GM20431 (cell line): ENCODE results near the gene NR6A1.

ENCODE experiments used
- in situ Hi-C: fragments of 300-500 bp; cut with MseI, MboI; formaldehyde crosslinking; loops from one replicate; pipeline ENCODE4 v1.15.0; 2020; ENCODE audit warnings: low sequenced_read_pairs; ENCODE audit not compliant: unreplicated experiment

Gene NR6A1

DNA sequence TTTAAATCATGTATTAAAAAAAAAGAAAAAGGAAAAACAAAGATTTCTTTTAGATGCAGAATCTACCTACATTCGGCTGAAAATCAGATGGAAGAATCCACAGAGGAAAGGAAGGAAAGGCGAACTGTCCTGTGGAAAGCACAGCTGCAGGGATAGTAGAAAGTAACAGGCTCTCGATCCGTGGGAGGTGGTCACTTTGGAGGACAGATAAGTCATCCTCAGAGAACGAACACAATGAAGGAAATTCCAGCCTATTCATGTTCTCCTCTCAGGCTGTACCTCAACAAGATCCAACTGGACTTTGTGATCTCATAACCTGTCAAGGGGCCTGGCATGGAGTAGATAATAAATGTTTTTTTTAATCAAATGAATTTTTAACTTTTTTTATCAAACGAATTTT lies 72.8 kb downstream of the NR6A1 start:
- in situ Hi-C loops = no loop called here

DNA sequence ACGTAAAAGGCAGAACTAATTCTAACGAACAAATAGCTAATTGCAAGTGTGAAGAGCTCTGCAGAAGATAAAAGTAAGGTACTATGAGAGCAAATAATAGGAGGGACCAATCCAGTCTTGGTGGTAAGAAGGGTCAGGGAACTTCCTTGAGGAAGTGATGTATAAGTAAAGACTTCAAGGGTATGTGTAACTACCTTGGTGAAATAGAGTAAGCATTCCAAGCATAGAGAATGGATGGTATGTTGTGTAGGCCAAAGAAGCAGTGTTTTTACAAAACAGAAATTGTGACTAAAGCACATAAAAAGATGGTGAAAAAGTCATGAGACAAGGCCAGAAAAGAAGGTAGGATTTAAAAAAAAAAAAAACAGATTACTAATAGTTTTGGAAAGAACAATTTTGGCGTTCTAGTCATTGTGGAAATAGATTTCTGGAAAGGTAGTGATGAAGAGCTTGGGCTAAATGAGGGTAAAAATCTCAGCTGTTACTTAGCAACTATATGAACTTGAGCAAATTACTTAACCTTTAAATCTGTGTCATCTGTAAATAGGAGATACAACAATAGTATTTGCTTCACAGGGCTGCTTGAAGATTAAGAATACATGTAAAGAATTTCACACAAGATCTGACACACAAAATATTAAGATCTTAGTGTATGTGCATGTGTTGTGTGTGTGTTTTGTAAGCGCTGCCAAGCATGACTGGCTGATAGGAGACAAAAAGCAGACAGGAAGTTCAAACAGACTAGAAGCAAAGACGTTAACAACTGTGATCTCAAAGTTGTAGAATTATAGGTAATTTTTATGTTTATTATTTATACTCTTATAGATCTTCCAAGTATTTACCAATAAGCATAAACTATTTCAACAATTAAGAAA lies 73.5 kb downstream of the NR6A1 start:
- in situ Hi-C loops = no loop called here

DNA sequence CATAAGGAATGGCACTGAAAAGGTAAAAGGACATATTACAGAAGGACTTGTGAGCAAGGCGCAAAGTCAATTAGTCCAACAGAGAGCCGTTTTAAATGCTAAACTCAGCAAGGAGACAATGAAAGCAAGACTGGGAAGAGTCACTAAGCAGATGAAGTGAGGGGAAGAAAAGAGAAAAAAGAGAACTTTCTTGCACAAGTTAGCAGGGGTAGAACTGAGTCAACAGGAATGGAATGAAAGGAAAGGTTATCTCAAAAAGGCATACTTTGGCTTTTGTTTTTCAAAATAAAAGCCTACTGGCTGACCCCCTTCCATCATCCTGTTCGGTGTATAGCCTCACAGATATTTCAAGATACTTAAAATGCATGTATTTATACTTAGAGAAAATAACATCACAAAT lies 75.0 kb downstream of the NR6A1 start:
- in situ Hi-C loops = no loop called here

DNA sequence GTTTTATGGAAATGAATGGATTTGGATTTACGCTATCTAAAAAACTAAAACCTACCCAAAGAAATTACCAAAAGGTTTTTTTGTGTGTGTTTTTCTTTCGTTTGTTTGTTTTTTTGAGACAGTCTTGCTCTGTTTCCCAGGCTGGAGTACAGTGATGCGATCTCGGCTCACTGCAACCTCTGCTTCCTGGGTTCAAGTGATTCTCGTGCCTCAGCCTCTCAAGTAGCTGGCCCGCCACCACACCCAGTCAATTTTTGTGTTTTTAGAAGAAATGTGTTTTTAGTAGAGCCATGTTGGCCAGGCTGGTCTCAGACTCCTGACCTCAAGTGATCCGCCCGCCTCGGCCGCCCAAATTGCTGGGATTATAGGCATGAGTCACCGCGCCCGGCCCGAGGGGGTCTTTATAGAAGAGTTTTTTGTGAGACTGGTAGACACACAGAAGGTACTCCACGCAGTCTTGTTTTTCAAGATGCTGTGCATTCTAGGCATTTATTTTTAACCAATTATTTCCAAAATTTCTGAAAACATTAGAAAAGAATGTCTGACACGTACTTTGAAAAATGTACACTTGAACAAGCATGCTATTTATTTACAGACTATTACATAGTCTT lies 75.7 kb downstream of the NR6A1 start:
- in situ Hi-C loops = no loop called here

DNA sequence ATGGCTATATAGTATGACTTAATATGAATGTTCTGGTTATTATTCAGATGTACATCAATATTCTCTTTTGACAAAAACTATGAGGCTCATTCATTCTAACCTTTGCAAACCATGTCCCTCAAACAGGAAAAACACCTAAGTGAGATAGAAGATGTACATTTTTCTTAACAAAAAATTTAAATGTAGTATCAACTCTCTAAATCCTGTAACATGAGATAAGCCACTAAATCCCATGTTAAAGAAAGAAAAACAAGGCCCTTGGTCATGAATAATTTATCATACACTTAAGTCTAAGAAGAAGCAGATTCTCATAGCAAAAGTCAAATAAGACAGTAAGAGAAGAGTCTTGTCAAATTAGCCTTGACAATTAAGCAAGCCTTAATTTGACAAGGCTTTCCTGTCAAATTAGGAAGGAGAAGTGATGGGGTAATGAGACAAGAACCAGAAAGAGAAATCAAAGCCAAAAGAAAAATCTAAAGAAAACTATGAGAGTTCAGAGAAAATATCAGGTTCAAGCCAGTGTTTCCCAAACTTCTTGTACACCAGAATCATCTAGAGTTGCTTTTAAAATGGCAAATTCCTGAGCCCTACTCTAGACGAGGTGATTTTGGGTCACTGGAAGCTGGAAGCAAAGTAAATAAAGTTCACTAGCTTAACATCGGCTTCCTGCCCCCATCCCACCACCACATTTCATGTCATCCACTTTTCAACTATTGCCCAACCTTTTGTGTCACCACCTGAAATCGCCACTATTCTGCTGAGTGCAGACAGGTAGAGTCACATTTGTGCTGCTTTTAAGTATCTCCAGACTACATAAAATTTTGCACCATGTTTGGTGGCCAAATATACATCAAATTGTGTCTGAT lies 76.5 kb downstream of the NR6A1 start:
- in situ Hi-C loops = no loop called here

DNA sequence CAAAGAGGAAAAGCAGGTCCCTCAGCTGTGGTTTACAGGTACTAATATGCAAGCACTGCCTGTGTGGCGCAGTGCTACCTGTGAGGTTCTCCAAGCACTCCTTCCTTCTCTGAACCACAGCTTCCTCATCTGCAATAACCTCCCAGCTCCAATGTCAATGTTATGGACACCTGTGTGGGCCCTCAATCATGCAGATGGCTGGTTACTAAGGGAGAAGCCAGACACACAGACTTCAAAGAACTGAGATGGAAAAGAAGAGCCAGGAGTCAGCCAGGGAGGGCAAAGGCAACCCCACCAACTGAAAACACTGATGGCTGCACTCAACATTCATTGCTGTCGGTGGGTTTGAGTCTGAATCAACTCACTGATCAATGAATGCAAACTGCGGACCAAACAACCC lies 77.7 kb downstream of the NR6A1 start:
- in situ Hi-C loops = no loop called here

DNA sequence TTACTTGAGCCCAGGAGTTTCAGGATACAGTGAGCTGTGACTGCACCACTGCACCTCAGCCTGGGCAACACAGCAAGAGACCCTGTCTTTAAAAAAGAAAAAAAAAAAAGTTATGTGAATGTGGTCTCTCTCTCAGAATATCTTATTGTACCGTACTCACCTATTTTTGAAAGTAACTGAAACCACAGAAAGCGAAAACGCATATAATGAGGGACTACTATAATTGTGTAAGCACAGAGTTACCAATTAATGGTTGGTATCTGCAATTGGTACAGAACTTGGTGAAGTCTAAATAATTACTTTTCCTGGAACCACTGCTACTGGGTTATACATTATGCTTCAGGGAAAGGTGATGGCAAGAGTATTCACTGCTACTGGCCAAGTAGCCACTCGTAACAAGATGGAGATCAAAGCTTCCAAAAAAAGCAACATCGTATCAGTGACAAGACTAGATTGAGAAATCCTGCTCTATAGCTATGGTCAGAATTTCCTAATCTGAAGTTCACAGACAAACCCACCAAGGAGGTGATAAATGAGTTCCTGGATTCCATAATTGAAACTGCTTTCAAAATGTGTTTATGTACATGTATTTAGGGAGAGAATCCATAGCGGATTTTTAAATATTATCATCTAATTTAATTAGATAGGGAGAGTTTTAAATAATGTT lies 82.7 kb downstream of the NR6A1 start:
- in situ Hi-C loops = no loop called here

DNA sequence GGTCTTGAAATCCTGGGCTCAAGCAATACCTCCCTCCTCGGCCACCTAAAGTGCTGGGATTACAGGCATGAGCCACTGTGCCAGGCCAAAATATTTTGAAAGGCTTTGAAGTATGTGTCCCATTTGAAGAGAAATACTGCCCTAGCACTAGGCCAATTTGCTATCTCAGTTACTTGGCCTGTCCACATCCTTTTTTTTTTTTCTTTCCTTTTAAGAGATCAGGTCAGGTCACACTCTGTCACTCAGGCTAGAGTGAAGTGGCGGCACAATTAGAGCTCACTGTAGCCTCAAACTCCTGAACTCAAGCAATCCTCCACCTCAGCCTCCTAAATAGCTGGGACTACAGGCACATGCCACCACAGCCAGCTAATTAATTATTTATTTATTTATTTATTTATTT lies 84.2 kb downstream of the NR6A1 start:
- in situ Hi-C loops = no loop called here

DNA sequence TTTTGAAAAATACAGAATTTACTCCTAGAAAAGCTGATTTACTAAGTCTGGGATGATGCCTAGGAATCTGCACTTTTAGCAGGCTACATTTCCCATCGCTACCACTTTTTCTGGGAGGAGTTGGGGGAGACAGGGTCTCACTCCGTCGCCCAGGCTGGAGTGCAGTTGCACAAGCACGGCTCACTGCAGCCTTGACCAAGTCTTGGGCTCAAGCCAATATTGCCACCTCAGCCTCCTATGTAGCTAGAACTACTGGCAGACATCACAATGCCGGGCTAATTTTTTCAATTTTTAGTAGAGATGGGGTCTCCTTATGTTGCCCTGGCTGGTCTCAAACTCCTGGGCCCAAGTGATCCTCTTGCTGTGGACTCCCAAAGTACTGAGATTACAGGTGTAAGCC lies 85.9 kb downstream of the NR6A1 start:
- in situ Hi-C loops = no loop called here

DNA sequence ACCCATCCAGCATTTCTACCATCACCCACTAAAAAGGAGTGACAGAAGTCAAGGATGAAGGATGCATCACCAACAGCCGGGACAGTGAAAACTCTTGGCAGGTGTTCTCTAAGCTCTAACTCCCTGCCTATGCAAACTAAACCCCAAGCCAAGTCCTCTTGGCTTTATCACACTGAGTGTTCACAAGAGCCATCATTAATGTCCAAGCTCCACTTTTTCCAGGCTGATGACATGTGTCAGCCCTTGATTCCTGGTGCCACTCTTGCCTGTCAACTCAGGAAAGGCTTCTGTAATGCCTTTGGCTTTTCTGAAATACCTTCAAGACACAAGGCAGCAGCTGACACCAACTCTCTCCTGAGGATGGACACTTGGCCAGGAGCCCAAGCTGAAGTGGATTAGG lies 86.9 kb downstream of the NR6A1 start:
- in situ Hi-C loops = no loop called here

DNA sequence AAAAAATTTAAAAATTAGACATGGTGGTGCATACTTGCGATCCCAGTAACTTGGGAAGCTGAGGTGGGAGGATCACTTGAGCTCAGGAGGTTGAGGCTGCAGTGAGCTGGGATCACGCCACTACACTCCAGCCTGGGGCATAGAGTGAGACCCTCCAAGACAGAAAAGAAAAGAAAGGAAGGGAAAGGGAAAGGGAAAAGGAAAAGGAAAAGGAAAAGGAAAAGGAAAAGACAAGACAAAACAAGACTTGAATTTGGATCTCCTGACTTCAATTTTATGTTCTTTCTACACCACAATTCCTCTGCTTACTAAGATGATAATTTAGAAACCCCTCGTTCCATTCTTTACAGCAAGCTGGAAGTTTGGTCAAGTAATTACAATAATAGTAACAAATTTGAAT lies 88.1 kb downstream of the NR6A1 start:
- in situ Hi-C loops = no loop called here

DNA sequence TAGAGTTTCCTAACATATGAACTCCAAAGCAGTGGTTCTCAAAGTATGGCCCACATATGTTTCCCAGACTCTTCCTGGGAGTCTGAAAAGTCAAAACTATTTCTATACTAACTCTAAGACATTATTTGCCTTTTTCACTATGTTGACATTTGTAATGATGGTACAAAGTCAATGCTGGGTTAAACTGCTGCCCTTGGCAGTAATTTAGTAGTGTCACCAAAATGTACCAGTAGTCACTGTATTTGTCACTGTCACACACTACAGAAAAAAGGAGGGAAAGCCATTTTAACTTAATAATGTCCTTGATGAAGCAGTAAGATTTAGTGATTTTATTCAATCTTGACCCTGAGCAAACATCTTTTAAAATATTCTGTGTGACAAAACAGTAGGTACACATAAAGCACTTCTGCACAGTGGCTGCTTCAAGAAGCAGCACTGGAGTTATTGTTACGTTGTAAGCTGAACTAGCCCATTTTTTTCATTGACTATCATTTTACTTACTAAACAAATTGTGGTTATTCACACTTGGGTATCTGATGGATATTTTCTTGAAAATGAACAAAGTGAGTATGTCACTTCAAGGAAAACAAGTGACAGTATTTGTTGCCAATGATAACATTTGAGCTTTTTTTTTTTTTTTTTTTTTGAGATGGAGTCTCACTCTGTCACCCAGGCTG lies 90.3 kb downstream of the NR6A1 start:
- in situ Hi-C loops = no loop called here

DNA sequence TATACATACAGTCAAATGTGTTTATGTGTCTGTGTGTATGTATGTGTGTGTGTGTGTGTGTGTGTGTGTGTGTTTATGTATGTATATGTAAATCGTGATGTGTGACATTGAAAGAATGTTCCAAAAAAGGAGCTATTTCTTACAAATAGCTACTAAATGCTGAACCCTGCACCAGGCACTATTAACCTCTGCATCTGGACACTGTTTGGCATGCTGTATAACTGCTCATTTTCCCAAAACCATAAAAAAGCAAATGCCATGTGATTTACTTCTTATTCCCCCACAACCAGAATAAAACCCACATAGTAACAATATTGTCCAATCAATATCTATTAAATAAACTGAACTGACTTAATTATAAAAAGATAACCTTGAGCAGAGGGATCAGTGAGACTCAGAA lies 91.1 kb downstream of the NR6A1 start:
- in situ Hi-C loops = no loop called here

DNA sequence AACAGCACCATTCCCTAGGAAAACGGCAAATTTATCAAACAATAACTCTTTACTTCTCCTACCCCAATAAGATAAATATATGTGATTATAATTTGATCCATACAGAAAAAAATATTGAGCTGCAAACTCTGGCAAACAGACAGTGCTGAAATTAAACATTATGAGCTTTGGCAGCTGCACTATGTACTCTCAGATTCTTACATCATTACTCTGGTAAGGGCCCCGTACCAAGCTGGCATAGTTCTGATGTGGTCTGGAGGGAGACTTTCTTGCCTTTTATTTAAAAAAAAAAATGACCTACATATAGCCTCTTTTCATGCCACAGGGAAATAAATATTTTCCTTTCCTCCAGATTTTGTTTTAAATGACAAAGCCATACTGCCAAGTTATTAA lies 95.0 kb downstream of the NR6A1 start:
- in situ Hi-C loops = no loop called here

DNA sequence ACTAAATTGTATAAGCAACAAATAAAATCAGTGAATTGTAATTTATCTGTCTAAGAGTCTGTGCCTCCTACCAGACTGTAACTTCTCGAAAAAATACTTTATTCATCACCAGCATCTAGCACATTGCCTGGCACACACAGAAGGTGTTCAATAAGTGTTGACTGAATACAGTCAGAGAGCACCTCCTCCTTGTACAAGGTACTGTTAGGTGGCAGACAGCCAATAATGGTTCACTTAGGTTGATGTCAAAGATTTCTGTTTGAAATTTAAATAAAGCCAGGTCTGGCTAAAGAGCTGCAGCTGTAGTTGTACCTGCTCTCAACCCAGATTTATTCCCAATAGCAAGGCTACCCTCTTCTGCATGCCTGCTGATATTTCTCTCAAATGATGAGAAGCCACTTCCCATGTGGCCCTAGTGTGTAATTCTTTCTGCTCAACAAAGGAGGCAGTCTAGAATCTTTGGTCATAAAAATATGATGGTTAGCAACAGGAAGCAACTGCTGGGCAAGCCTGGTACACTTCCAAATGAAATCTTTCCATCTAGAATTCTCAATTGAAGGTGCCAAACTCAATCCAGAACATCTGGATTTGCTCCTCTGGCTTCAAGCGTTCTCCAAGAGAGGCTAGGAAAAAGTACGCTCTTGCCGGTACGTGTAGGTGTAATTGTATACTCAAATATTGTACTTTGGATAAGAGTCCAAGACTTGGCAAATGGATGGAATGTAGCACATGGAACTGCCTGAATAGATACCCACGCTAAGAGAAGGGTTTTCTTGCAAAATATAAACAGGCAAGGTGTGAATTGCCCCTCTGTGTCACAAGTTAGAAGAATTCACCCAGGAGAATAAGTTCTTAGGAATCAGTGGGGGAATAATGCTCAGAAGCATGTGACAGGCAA lies 95.6 kb downstream of the NR6A1 start:
- in situ Hi-C loops = no loop called here

DNA sequence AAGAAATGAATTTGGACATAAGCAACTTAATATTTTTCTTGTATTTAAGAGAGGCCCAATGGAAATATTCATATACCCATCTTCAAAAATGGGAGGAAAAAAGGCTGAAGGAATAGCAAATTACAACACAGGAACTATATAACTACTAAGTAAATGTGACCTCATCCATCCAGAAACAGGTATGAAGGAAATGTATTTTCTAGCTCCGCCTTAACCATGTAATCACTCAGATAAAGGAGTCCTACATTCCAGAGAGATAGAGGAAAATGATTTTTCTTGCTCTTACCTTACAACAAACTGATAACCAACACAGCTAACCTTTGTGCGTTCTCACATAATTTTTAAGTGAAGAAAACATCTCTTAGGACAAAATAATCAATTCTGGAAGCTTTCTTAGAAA lies 96.5 kb downstream of the NR6A1 start:
- in situ Hi-C loops = no loop called here

DNA sequence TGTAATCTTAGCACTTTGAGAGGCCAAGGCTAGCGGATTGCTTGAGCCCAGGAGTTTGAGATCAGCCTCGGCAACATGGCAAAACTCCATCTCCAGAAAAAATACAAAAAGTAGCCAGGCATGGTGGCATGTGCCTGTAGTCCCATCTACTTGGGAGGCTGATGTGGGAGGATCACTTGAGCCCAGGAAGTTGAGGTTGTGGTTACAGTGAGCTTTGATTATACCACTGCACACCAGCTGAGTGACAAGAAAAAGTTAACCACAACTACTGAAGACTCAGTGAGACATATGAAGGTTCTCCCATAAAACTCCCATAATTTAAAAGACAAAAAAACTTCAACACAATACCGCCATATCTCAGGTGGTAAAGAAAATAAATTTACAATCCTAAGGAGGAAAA lies 98.0 kb downstream of the NR6A1 start:
- in situ Hi-C loops = no loop called here

DNA sequence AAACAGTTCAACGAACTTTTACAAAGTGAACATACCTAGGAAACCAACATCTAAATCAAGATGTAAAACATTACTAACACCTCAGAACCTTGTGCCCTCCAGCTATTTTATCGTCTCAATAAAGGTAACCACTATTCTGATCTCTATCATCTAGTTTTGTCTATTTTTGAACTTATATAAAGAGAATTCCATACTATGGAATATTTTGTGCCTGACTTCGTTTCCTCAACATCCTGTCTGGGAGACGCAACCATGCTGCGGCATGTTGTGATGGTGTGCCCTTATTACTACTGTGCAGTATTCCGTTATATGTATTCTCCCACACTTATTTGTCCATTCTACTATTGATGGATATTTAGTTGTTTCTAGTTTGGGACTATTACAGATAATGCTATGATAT lies 99.2 kb downstream of the NR6A1 start:
- in situ Hi-C loops = no loop called here

DNA sequence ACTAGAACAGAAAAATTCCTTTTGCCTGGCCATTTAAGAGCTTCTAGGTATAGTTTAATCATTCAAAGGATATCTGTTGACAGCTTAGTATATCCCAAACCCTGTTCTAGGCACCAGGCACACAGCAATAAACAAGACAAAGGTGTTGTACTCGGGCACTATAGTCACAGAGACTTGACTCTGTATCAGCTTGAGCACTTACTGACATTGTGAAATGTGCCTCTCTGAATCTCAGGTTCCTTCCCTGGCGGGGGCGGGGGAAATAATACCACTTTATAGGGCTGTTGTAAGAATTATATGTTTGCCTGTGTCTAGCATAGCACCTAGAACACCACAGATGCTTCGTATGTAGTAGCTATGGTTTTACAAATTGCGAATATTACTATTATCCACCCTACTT lies 104.5 kb downstream of the NR6A1 start:
- in situ Hi-C loops = no loop called here
